GM19395 (cell line): ENCODE results near the gene CANT1.
"Not testable (repeated sequence)": the region's sequence is repeated elsewhere in the genome, so short reads cannot be mapped to it uniquely, and the experiment has no call there.

Source experiments
- ATAC-seq: cut with Tn5 transposase; IDR thresholded peaks from one replicate; pipeline ENCODE4 v1.9.1; 2021; ENCODE audit warnings: mild to moderate bottlenecking, moderate library complexity; ENCODE audit not compliant: unreplicated experiment

The CANT1 gene

GRCh38 chr17:79043931-79044320 is 34.4 kb upstream of the CANT1 start:
- no peak for ATAC-seq

- ATAC-seq, result no peak
These were observed 33.8 kb upstream of the CANT1 start for GRCh38 chr17:79043191-79043930.

- ATAC-seq, result no peak
These were observed 33.0 kb upstream of the CANT1 start for GRCh38 chr17:79042421-79043190.

GRCh38 chr17:79041723-79042420 is 32.3 kb upstream of the CANT1 start:
- ATAC-seq, result no peak

- ATAC-seq, result no peak
These were observed 31.5 kb upstream of the CANT1 start for GRCh38 chr17:79041041-79041570.

- no peak for ATAC-seq
These were observed 30.3 kb upstream of the CANT1 start for GRCh38 chr17:79039886-79040285.

- ATAC-seq, result no peak
These were observed 29.6 kb upstream of the CANT1 start for GRCh38 chr17:79039171-79039570.

GRCh38 chr17:79038545-79039135 is 29.1 kb upstream of the CANT1 start:
- ATAC-seq, result no peak

GRCh38 chr17:79036596-79036995 is 27.0 kb upstream of the CANT1 start:
- no peak for ATAC-seq

GRCh38 chr17:79036181-79036580 is 26.6 kb upstream of the CANT1 start:
- no peak for ATAC-seq

- no peak for ATAC-seq
These were observed 26.1 kb upstream of the CANT1 start for GRCh38 chr17:79035686-79036085.

- ATAC-seq, result no peak
These were observed 25.4 kb upstream of the CANT1 start for GRCh38 chr17:79034931-79035485.

- ATAC-seq, result no peak
These were observed 24.4 kb upstream of the CANT1 start for GRCh38 chr17:79033741-79034501.

- ATAC-seq, result no peak
These were observed 23.6 kb upstream of the CANT1 start for GRCh38 chr17:79033046-79033616.

- no peak for ATAC-seq
These were observed 22.7 kb upstream of the CANT1 start for GRCh38 chr17:79031996-79032875.

- ATAC-seq, result not testable (repeated sequence)
These were observed 21.1 kb upstream of the CANT1 start for GRCh38 chr17:79030636-79031035.

GRCh38 chr17:79029327-79030009 is 19.9 kb upstream of the CANT1 start:
- no peak for ATAC-seq
